H54 (cell line): ENCODE results near the gene NSMCE1.

Experiments used
- DNase-seq: peaks from one replicate; pipeline ENCODE4 v3.0.0; 2011; ENCODE audit warnings: low spot score, mixed read lengths; ENCODE audit not compliant: insufficient read length
- FAIRE-seq: peaks from 3 replicates; lab custom pipeline; 2011; peaks lifted over from hg19 to GRCh38; lab: Jason Lieb, UNC
- POLR2A ChIP-seq: IDR thresholded peaks from 2 replicates; pipeline ENCODE4 v1.6.1; 2011; ENCODE audit warnings: low read depth, mild to moderate bottlenecking, low read length

NSMCE1 gene

GRCh38 chr16:27195941-27196595, 72.5 kb downstream of the NSMCE1 start:
- DNase-seq = no peak
- TF ChIP-seq POLR2A = no peak
- FAIRE-seq = no peak

- no peak for DNase-seq
- TF ChIP-seq POLR2A = no peak
- no peak for FAIRE-seq
Measured at GRCh38 chr16:27195076-27195741, 73.4 kb downstream of the NSMCE1 start.

GRCh38 chr16:27193300-27193990, 75.1 kb downstream of the NSMCE1 start:
- FAIRE-seq (no peak), DNase-seq (no peak)
- no peak for TF ChIP-seq POLR2A

GRCh38 chr16:27191352-27191924, 77.1 kb downstream of the NSMCE1 start:
- FAIRE-seq (no peak), DNase-seq (no peak)
- no peak for TF ChIP-seq POLR2A

- DNase-seq (no peak), FAIRE-seq (no peak)
- TF ChIP-seq POLR2A = no peak
Measured at GRCh38 chr16:27190316-27190871, 78.2 kb downstream of the NSMCE1 start.

GRCh38 chr16:27189335-27189972, 79.1 kb downstream of the NSMCE1 start:
- no peak for TF ChIP-seq POLR2A
- FAIRE-seq (no peak), DNase-seq (no peak)

GRCh38 chr16:27188633-27189032, 79.9 kb downstream of the NSMCE1 start:
- no peak for TF ChIP-seq POLR2A
- DNase-seq (no peak), FAIRE-seq (no peak)

GRCh38 chr16:27185776-27186130, 82.8 kb downstream of the NSMCE1 start:
- FAIRE-seq (no peak), DNase-seq (no peak)
- TF ChIP-seq POLR2A = no peak

- DNase-seq = no peak
- no peak for FAIRE-seq
- no peak for TF ChIP-seq POLR2A
Measured at GRCh38 chr16:27182906-27183405, 85.6 kb downstream of the NSMCE1 start.

- DNase-seq (no peak), FAIRE-seq (no peak)
Measured at GRCh38 chr16:27181019-27181790, 87.4 kb downstream of the NSMCE1 start.

GRCh38 chr16:27179500-27180072, 89.0 kb downstream of the NSMCE1 start:
- peak; percentile 56 for DNase-seq
- no peak for TF ChIP-seq POLR2A
- no peak for FAIRE-seq

More at GRCh38 chr16:27181019-27181790, 87.4 kb downstream of the NSMCE1 start:
- no peak for TF ChIP-seq POLR2A
